K562 (cell line): Measurements from ENCODE around the gene DAB2IP.

Source experiments
- CTCF ChIP-seq, 3 experiments: IDR thresholded peaks in 2 of 3; conservative IDR thresholded peaks in 1 of 3; 2 replicates each; pipeline ENCODE4 v1.5.1; 2011 to 2012; ENCODE audit warnings: low read length in 3 of 3, mild to moderate bottlenecking in 3 of 3, control low read depth in 2 of 3, improper control_type of control experiment in 1 of 3, inconsistent platforms in 1 of 3, low read depth in 1 of 3, mixed read lengths in 1 of 3, moderate library complexity in 1 of 3; ENCODE audit not compliant: insufficient read depth in 2 of 3
- DNMT1 ChIP-seq: fragments of 450-650 bp; IDR thresholded peaks from 2 replicates; pipeline ENCODE4 v1.6.1; 2016; ENCODE audit warnings: antibody characterized with exemption, mild to moderate bottlenecking
- ELK1 ChIP-seq: sonication (generic); formaldehyde crosslinking; IDR thresholded peaks from 2 replicates; pipeline ENCODE4 v1.8.1; 2022; ENCODE audit warnings: missing genetic modification reagents
- KLF13 ChIP-seq: fragments of 450-650 bp; IDR thresholded peaks from 2 replicates; pipeline ENCODE4 v1.6.1; 2016; ENCODE audit warnings: missing genetic modification characterization, low read depth, mild to moderate bottlenecking, missing compliant biosample characterization, moderate library complexity, borderline replicate concordance
- POLR2A ChIP-seq: fragments of 450-650 bp; conservative IDR thresholded peaks from 2 replicates; pipeline ENCODE4 v1.6.1; 2016
- POLR2AphosphoS5 ChIP-seq: IDR thresholded peaks from 2 replicates; pipeline ENCODE4 v1.6.1; 2011; ENCODE audit warnings: mild to moderate bottlenecking, low read depth, low read length, moderate library complexity; ENCODE audit not compliant: control insufficient read depth, insufficient read depth
- ZFP1 ChIP-seq: fragments of 450-650 bp; formaldehyde crosslinking; IDR thresholded peaks from 2 replicates; pipeline ENCODE4 v1.4.0; 2020; ENCODE audit warnings: mild to moderate bottlenecking, mixed read lengths
- ZNF232 ChIP-seq: sonication (generic); formaldehyde crosslinking; IDR thresholded peaks from 2 replicates; pipeline ENCODE4 v1.8.0; 2022; ENCODE audit warnings: mild to moderate bottlenecking, missing genetic modification reagents
- ZNF592 ChIP-seq: fragments of 450-650 bp; IDR thresholded peaks from 2 replicates; pipeline ENCODE4 v1.6.1; 2017; ENCODE audit warnings: antibody characterized with exemption, mild to moderate bottlenecking
- ZNF644 ChIP-seq: fragments of 200-800 bp; sonication (Bioruptor generic); IDR thresholded peaks from 2 replicates; pipeline ENCODE4 v1.6.1; 2016; ENCODE audit warnings: low read depth, missing genetic modification characterization, missing compliant biosample characterization

- no peak for TF ChIP-seq ELK1 (CRISPR knock-in tag)
- no peak for TF ChIP-seq DNMT1
- TF ChIP-seq ZFP1 = no peak
- no peak for TF ChIP-seq POLR2A
- TF ChIP-seq KLF13 (tag) = no peak
- no peak for TF ChIP-seq CTCF (IDR thresholded peaks at IDR 0.05 in 2 of 3, conservative IDR thresholded peaks at IDR 0.05 in 1 of 3; ENCODE audit: insufficient read depth in 2 of 3, low read depth in 1 of 3, low read length in 3 of 3)
- no peak for TF ChIP-seq ZNF232 (CRISPR knock-in tag)
- no peak for TF ChIP-seq ZNF644 (tag)
- no peak for TF ChIP-seq POLR2AphosphoS5
- no peak for TF ChIP-seq ZNF592
Measured at GRCh38 chr9:121648799-121649198, 2.6 kb upstream of the DAB2IP start.
